ENCODE data around the gene LRRC59.
"Not testable (repeated sequence)": the region's sequence is repeated elsewhere in the genome, so short reads cannot be mapped to it uniquely, and the experiment has no call there.

The LRRC59 gene

GRCh38 chr17:50333291-50334057 is 63.8 kb downstream of the LRRC59 start:
- H3K9ac ChIP-seq (ENCODE audit: low read depth in 1 of 2, low read length in 2 of 2); H3K27me3 ChIP-seq (ENCODE audit: control insufficient read depth in 2 of 2, insufficient read depth in 2 of 2, low read length in 2 of 2); H3K4me1 ChIP-seq (ENCODE audit: control insufficient read depth in 2 of 2, insufficient read depth in 2 of 2, low read length in 2 of 2); H3K4me3 ChIP-seq (ENCODE audit: low read length in 2 of 2); H3K36me3 ChIP-seq (ENCODE audit: control insufficient read depth in 2 of 2, insufficient read depth in 2 of 2, low read length in 2 of 2); H3K27ac ChIP-seq (ENCODE audit: low read depth in 2 of 2, low read length in 2 of 2); H3K9me3 ChIP-seq (ENCODE audit: control insufficient read depth in 2 of 2, low read length in 2 of 2): not testable (repeated sequence)

GRCh38 chr17:50332196-50332595 is 65.1 kb downstream of the LRRC59 start:
- Histone ChIP-seq H3K27ac (ENCODE audit: low read depth in 2 of 2, low read length in 2 of 2) (no peak overlapping the region), H3K27me3 (ENCODE audit: control insufficient read depth in 2 of 2, insufficient read depth in 2 of 2, low read length in 2 of 2) (peaks cover 0 to 3% of the 10 kb centered on the region in 2 donors), H3K4me1 (ENCODE audit: control insufficient read depth in 2 of 2, insufficient read depth in 2 of 2, low read length in 2 of 2) (no peaks in the 10 kb centered on the region), H3K9me3 (ENCODE audit: control insufficient read depth in 2 of 2, low read length in 2 of 2) (no peaks in the 10 kb centered on the region), H3K4me3 (ENCODE audit: low read length in 2 of 2) (no peak overlapping the region), H3K9ac (ENCODE audit: low read depth in 1 of 2, low read length in 2 of 2) (no peak overlapping the region), H3K36me3 (ENCODE audit: control insufficient read depth in 2 of 2, insufficient read depth in 2 of 2, low read length in 2 of 2) (no peaks in the 10 kb centered on the region)

Data from mucosa of rectum (tissue), 2 donors.